ENCODE results near the gene CSPG4. TPM values are rescaled to one million over a fixed set of nuclear protein-coding genes. Genes with fewer than 3 reads are reported as not detected.
"Not testable (repeated sequence)": the region's sequence is repeated elsewhere in the genome, so short reads cannot be mapped to it uniquely, and the experiment has no call there.

CSPG4 gene
- total RNA-seq, 1 experiment from 2014 or later, result 32.3 TPM

- in situ Hi-C loops (cut with HindIII; ENCODE audit: low sequenced_read_pairs), result no loop called here
- peak; percentile 34 for DNase-seq (ENCODE audit: low spot score)
These were observed 72.0 kb downstream of the CSPG4 start for GRCh38 chr15:75640483-75641178.

GRCh38 chr15:75639709-75640482 lies 72.8 kb downstream of the CSPG4 start, which contains the start of gene IMP3:
TSS of gene IMP3 (minus strand) at chr15:75640224. CDS start at chr15:75640168, 56 bp downstream.
- in situ Hi-C loops (cut with HindIII; ENCODE audit: low sequenced_read_pairs), result no loop called here
- peak; percentile 99 for DNase-seq (ENCODE audit: low spot score)

- no peak for DNase-seq (ENCODE audit: low spot score)
- in situ Hi-C loops (cut with HindIII; ENCODE audit: low sequenced_read_pairs), result no loop called here
These were observed 73.4 kb downstream of the CSPG4 start for GRCh38 chr15:75639191-75639708.

GRCh38 chr15:75637245-75638009 lies 75.2 kb downstream of the CSPG4 start:
- no peak for DNase-seq (ENCODE audit: low spot score)
- in situ Hi-C loops (cut with HindIII; ENCODE audit: low sequenced_read_pairs), result no loop called here

- in situ Hi-C loops (cut with HindIII; ENCODE audit: low sequenced_read_pairs), result no loop called here
- DNase-seq (ENCODE audit: low spot score), result no peak
These were observed 76.6 kb downstream of the CSPG4 start for GRCh38 chr15:75636026-75636425.

- in situ Hi-C loops (cut with HindIII; ENCODE audit: low sequenced_read_pairs); DNase-seq (ENCODE audit: low spot score): not testable (repeated sequence)
These were observed 78.7 kb downstream of the CSPG4 start for GRCh38 chr15:75633922-75634321.

GRCh38 chr15:75631935-75632334 lies 80.7 kb downstream of the CSPG4 start:
- no peak for DNase-seq (ENCODE audit: low spot score)
- in situ Hi-C loops (cut with HindIII; ENCODE audit: low sequenced_read_pairs), result no loop called here

GRCh38 chr15:75625542-75626347 lies 86.9 kb downstream of the CSPG4 start, which contains the start of gene SNUPN:
TSS of gene SNUPN (minus strand) at chr15:75625725. CDS start at chr15:75621051, 4,674 bp downstream.
- DNase-seq (ENCODE audit: low spot score), result peak; percentile 94
- in situ Hi-C loops (cut with HindIII; ENCODE audit: low sequenced_read_pairs), result no loop called here

Other genes starting within 250 kb of the CSPG4 start
- 14.4 and 23.9 TPM in 2 replicates for gene PTPN9, start 133.5 kb downstream of the CSPG4 start, total RNA-seq (2014; rRNA removed; shearing (Covaris generic))
- 19.3 and 37.4 TPM in 2 replicates for gene SNUPN, start 87.1 kb downstream of the CSPG4 start, total RNA-seq (2014; rRNA removed; shearing (Covaris generic))
- 118 and 123 TPM in 2 replicates for gene IMP3, start 72.6 kb downstream of the CSPG4 start, total RNA-seq (2014; rRNA removed; shearing (Covaris generic))
- gene SNX33, start 64.9 kb downstream of the CSPG4 start, total RNA-seq (2014; rRNA removed; shearing (Covaris generic)), result 13.9 and 15.1 TPM in 2 replicates
- 28.6 and 35.9 TPM in 2 replicates for gene UBE2Q2, start 130.6 kb upstream of the CSPG4 start, total RNA-seq (2014; rRNA removed; shearing (Covaris generic))
- 84.9 and 111 TPM in 2 replicates for gene FBXO22, start 191.0 kb upstream of the CSPG4 start, total RNA-seq (2014; rRNA removed; shearing (Covaris generic))

Data from G401 (cell line).